Endothelial cell of umbilical vein (primary cell): ENCODE results near the gene RNGTT. TPM values are rescaled to one million over a fixed set of nuclear protein-coding genes. Genes with fewer than 3 reads are reported as not detected.

Experiments used
- BruUV-seq: library from RNA; stranded (reverse); fragments of 400-500 nt; replicated peaks from 2 replicates; lab custom pipeline; 2021; lab: Mats Ljungman, UMichigan
- CTCF ChIA-PET: fragments of 300-600, 350-600 bp; sonication (Branson Sonifier 250); formaldehyde crosslinking; loops from one replicate; lab custom pipeline; 2021; ENCODE audit warnings: antibody characterized with exemption, inconsistent platforms; lab: Charles Lee
- POLR2A ChIA-PET: fragments of 300-600, 350-600 bp; sonication (Branson Sonifier 250); formaldehyde crosslinking; loops from one replicate; lab custom pipeline; 2021; ENCODE audit warnings: antibody characterized with exemption, inconsistent platforms; lab: Charles Lee
- DNase-seq: peaks from one replicate; pipeline ENCODE4 v3.0.0-alpha.2; 2011; ENCODE audit warnings: low read depth, low spot score
- FAIRE-seq: peaks from 2 replicates; lab custom pipeline; 2011; peaks lifted over from hg19 to GRCh38; lab: Jason Lieb, UNC
- H2AFZ ChIP-seq: 2 replicates; pipeline ENCODE4 v1.6.0; 2012; ENCODE audit warnings: low read depth, low read length, control low read depth, inconsistent platforms
- H3K27ac ChIP-seq: 2 replicates; pipeline ENCODE4 v1.5.1; 2011; ENCODE audit warnings: low read depth, mild to moderate bottlenecking, control low read depth, low read length, moderate library complexity; ENCODE audit not compliant: insufficient read depth
- H3K27me3 ChIP-seq, 2 experiments: 2 replicates each; pipeline versions ENCODE4 v1.6.0 to v1.6.1; 2011; ENCODE audit warnings: low read length in 2 of 2, mixed read lengths in 1 of 2; ENCODE audit not compliant: control insufficient read depth in 2 of 2, insufficient read depth in 2 of 2
- H3K36me3 ChIP-seq, 2 experiments: 2 replicates in 1 of 2; 3 replicates in 1 of 2; pipeline ENCODE4 v1.5.1; 2011; ENCODE audit warnings: low read length in 2 of 2, mild to moderate bottlenecking in 1 of 2, moderate library complexity in 1 of 2; ENCODE audit not compliant: control insufficient read depth in 2 of 2, insufficient read depth in 2 of 2; ENCODE audit errors: extremely low read depth in 1 of 2
- H3K4me1 ChIP-seq: 3 replicates; pipeline ENCODE4 v1.5.1; 2011; ENCODE audit warnings: mild to moderate bottlenecking, low read length; ENCODE audit not compliant: control insufficient read depth, insufficient read depth; ENCODE audit errors: extremely low read depth
- H3K4me2 ChIP-seq: 2 replicates; pipeline ENCODE4 v1.6.1; 2011; ENCODE audit warnings: low read length, control low read depth, mixed read lengths; ENCODE audit not compliant: insufficient read depth
- H3K4me3 ChIP-seq, 3 experiments: fragments of 200-600 bp in 1 of 3; sonication (generic), shearing (Covaris generic) in 1 of 3; replicated peaks in 1 of 3; 2 replicates each; pipeline ENCODE4 v1.5.1; 2011 to 2016; ENCODE audit warnings: control low read depth in 3 of 3, low read length in 3 of 3, mild to moderate bottlenecking in 2 of 3, inconsistent platforms in 1 of 3, low read depth in 1 of 3, moderate library complexity in 1 of 3; ENCODE audit not compliant: insufficient read depth in 1 of 3
- H3K79me2 ChIP-seq: 2 replicates; pipeline ENCODE4 v1.6.0; 2012; ENCODE audit warnings: low read length, inconsistent platforms; ENCODE audit not compliant: control insufficient read depth, insufficient read depth
- H3K9ac ChIP-seq: replicated peaks from 2 replicates; pipeline ENCODE3; 2011; ENCODE audit warnings: low read length, control low read depth; ENCODE audit not compliant: insufficient read depth; ENCODE audit errors: extremely low read depth
- H3K9me1 ChIP-seq: replicated peaks from 3 replicates; pipeline ENCODE4 v1.6.0; 2011; ENCODE audit warnings: mild to moderate bottlenecking, low read length; ENCODE audit not compliant: control insufficient read depth, insufficient read depth; ENCODE audit errors: extremely low read depth
- H3K9me3 ChIP-seq: replicated peaks from 2 replicates; pipeline ENCODE4 v1.5.1; 2012; ENCODE audit warnings: low read length, inconsistent platforms; ENCODE audit not compliant: control insufficient read depth, insufficient read depth
- H4K20me1 ChIP-seq: replicated peaks from 2 replicates; pipeline ENCODE3; 2011; ENCODE audit warnings: mild to moderate bottlenecking, low read length; ENCODE audit not compliant: control insufficient read depth, insufficient read depth; ENCODE audit errors: extremely low read depth
- EZH2 ChIP-seq: IDR thresholded peaks from 2 replicates; pipeline ENCODE4 v1.6.1; 2012; ENCODE audit warnings: borderline replicate concordance, low read depth, mild to moderate bottlenecking, moderate library complexity, low read length, inconsistent platforms; ENCODE audit not compliant: severe bottlenecking
- FOS ChIP-seq: IDR thresholded peaks from 2 replicates; pipeline ENCODE4 v1.6.1; 2011; ENCODE audit warnings: mild to moderate bottlenecking, low read length, moderate library complexity, borderline replicate concordance; ENCODE audit not compliant: insufficient read depth
- GATA2 ChIP-seq: IDR thresholded peaks from 2 replicates; pipeline ENCODE4 v1.7.0; 2011; ENCODE audit warnings: low read depth, mild to moderate bottlenecking, moderate library complexity, mixed read lengths, low read length; ENCODE audit not compliant: insufficient read length, insufficient read depth
- JUN ChIP-seq: IDR thresholded peaks from 2 replicates; pipeline ENCODE4 v1.6.1; 2011; ENCODE audit warnings: borderline replicate concordance, low read depth; ENCODE audit not compliant: insufficient read length, insufficient read depth
- MYC ChIP-seq: IDR thresholded peaks from one replicate; pipeline ENCODE4 v1.6.1; 2011; ENCODE audit warnings: mild to moderate bottlenecking, low read depth, low read length
- POLR2A ChIP-seq: IDR thresholded peaks from 2 replicates; pipeline ENCODE4 v1.6.1; 2012; ENCODE audit warnings: low read depth, mild to moderate bottlenecking, control low read depth, low read length
- POLR2AphosphoS5 ChIP-seq: IDR thresholded peaks from 2 replicates; pipeline ENCODE4 v1.6.1; 2012; ENCODE audit warnings: low read depth, mild to moderate bottlenecking, control low read depth, low read length, moderate library complexity; ENCODE audit not compliant: insufficient read depth
- dilution Hi-C: fragments of 300-500 bp; cut with MboI; formaldehyde crosslinking; loops from one replicate; pipeline ENCODE4 v1.15.0; 2019; ENCODE audit warnings: low sequenced_read_pairs; ENCODE audit not compliant: extremely low pct_ligation_motif_present
- intact Hi-C: fragments of 100-400 bp; cut with micrococcal nuclease; formaldehyde crosslinking; loops from one replicate; pipeline ENCODE4 v1.10.0; 2022
- polyA plus RNA-seq, 4 experiments: library from polyadenylated mRNA; depleted of rRNA in 3 of 4; stranded (reverse) in 3 of 4; unstranded in 1 of 4; fragments of >200 nt; gene quantifications; 2 replicates each; pipeline versions ENCODE4 v1.2.1 to v1.2.3, GENCODE V29; 2011 to 2012; ENCODE audit warnings: missing spikeins in 1 of 4
- total RNA-seq: library from RNA; stranded (reverse); gene quantifications from 2 replicates; pipeline ENCODE4 v1.2.3, GENCODE V29; 2021
- TF ChIP-seq, protein P1 (sequence below): IDR thresholded peaks from 2 replicates; pipeline ENCODE4 v1.6.1; 2011; ENCODE audit not compliant: insufficient read depth, insufficient read length
- TF ChIP-seq, protein P2 (sequence below), 2 donors: IDR thresholded peaks; 1 replicate in 1 of 2; 2 replicates in 1 of 2; pipeline ENCODE4 v1.5.1; 2011; ENCODE audit warnings: low read length in 2 of 2, mild to moderate bottlenecking in 2 of 2, moderate library complexity in 2 of 2, control low read depth in 1 of 2, inconsistent platforms in 1 of 2, low read depth in 1 of 2; ENCODE audit not compliant: insufficient read depth in 1 of 2; ENCODE audit errors: extremely low read depth in 1 of 2

The RNGTT gene
- total and polyA plus RNA-seq, 2 donors (not counting 3 experiments of a cell fraction or from before 2014, with no cell fraction given): 2.1 to 13.1 TPM

DNA sequence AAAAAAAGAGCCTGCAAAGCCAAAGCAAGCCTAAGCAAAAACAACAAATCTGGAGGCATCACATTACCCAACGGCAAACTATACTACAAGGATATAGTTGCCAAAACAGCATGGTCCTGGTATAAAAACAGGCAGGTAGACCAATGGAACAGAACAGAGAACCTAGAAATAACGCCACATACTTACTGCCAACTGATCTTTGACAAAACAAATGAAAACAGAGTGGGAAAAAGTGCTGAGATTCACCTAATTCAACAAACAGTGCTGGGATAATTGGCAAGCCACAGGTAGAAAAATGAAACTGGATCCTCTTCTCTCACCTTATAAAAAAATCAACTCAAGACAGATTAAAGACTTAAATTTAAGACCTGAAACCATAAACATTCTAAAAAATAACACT lies 291.8 kb downstream of the RNGTT start:
- Histone ChIP-seq H3K9me3 (peaks cover 3% of the 10 kb centered on the region), H3K9ac (no peak overlapping the region), H3K27me3 (no peaks in the 10 kb centered on the region), H3K79me2 (no peaks in the 10 kb centered on the region), H3K36me3 (no peaks in the 10 kb centered on the region), H2AFZ (no peak overlapping the region), H3K4me2 (no peak overlapping the region), H3K9me1 (no peaks in the 10 kb centered on the region), H3K4me1 (no peaks in the 10 kb centered on the region), H4K20me1 (no peaks in the 10 kb centered on the region), H3K27ac (no peak overlapping the region), H3K4me3 (no peak overlapping the region)
- intact Hi-C loops: no loop called here
- DNase-seq (no peak), FAIRE-seq (no peak)
- no TSS peak for BruUV-seq
- no peak for TF ChIP-seq POLR2A
- TF ChIP-seq EZH2: no peak
- no peak for TF ChIP-seq POLR2AphosphoS5
- TF ChIP-seq FOS: no peak
- TF ChIP-seq JUN: no peak
- TF ChIP-seq, protein P1, sequence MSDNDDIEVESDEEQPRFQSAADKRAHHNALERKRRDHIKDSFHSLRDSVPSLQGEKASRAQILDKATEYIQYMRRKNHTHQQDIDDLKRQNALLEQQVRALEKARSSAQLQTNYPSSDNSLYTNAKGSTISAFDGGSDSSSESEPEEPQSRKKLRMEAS: no peak
- TF ChIP-seq MYC: no peak
- TF ChIP-seq, protein P2, sequence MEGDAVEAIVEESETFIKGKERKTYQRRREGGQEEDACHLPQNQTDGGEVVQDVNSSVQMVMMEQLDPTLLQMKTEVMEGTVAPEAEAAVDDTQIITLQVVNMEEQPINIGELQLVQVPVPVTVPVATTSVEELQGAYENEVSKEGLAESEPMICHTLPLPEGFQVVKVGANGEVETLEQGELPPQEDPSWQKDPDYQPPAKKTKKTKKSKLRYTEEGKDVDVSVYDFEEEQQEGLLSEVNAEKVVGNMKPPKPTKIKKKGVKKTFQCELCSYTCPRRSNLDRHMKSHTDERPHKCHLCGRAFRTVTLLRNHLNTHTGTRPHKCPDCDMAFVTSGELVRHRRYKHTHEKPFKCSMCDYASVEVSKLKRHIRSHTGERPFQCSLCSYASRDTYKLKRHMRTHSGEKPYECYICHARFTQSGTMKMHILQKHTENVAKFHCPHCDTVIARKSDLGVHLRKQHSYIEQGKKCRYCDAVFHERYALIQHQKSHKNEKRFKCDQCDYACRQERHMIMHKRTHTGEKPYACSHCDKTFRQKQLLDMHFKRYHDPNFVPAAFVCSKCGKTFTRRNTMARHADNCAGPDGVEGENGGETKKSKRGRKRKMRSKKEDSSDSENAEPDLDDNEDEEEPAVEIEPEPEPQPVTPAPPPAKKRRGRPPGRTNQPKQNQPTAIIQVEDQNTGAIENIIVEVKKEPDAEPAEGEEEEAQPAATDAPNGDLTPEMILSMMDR (IDR thresholded peaks at IDR 0.05; ENCODE audit: extremely low read depth in 1 of 2, insufficient read depth in 1 of 2, low read depth in 1 of 2, low read length in 2 of 2): no peak
- no peak for TF ChIP-seq GATA2
- CTCF ChIA-PET: no interaction called here
- POLR2A ChIA-PET: no interaction called here
- dilution Hi-C loops: no loop called here
